Muscle layer of colon (tissue), 2 donors: ENCODE results near the gene PTMA.

Source experiments
- H3K27ac ChIP-seq: one replicate; pipeline ENCODE4 v1.7.0; 2013; ENCODE audit warnings: low read depth, mild to moderate bottlenecking, low read length, moderate library complexity
- H3K27me3 ChIP-seq, 2 donors: one replicate each; pipeline ENCODE4 v1.7.0; 2013; ENCODE audit warnings: low read length in 2 of 2, mild to moderate bottlenecking in 2 of 2; ENCODE audit not compliant: insufficient read depth in 2 of 2, control insufficient read depth in 1 of 2
- H3K36me3 ChIP-seq: one replicate; pipeline ENCODE4 v1.7.0; 2013; ENCODE audit warnings: mild to moderate bottlenecking, low read length; ENCODE audit not compliant: insufficient read depth
- H3K4me1 ChIP-seq: one replicate; pipeline ENCODE4 v1.7.0; 2013; ENCODE audit warnings: mild to moderate bottlenecking, low read length; ENCODE audit not compliant: insufficient read depth
- H3K4me3 ChIP-seq, 2 donors: one replicate each; pipeline ENCODE4 v1.7.0; 2013; ENCODE audit warnings: low read length in 2 of 2, low read depth in 1 of 2, mild to moderate bottlenecking in 1 of 2, moderate library complexity in 1 of 2
- H3K9ac ChIP-seq: one replicate; pipeline ENCODE4 v1.7.0; 2013; ENCODE audit warnings: low read length
- H3K9me3 ChIP-seq: one replicate; pipeline ENCODE4 v1.7.0; 2013; ENCODE audit warnings: mild to moderate bottlenecking, low read length
- donor health status: abdominal sarcoma.
- donor health status: Adenocarcinoma of cecum.

The PTMA gene

DNA sequence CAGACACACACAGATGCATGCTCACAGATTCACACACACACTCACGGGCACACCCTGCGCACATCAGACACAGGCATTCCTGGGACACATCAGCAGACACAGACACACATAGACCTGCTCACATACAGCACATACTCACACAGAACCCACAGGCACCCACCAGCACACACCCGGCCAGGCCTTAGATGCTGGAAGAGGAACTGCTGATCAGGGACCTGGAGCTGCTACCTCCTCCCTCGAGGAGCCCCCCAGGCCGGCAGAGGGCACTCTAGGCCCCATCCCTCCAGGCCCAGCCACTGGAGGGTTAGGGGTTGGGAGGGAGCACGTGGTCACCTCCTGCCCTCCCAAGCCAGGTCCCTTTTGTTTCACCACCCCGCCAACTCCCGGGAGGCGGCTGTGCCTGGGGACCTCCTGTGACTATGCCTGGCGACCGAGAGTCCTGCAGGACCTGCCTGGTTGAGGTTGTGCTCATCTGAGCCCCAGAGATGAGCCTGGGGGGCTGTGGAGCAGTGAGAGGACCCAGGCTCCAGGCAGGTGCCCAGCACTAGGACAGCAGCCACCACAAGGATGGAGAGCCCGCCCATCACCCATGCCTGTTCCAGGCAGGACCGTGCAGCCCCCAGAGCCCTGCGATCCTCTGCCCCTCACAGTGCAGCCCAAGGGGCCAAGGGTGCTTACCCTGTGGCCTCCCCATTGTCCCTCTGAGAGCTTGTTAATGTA, 21.0 kb upstream of the PTMA start:
- peaks cover 4% of the 10 kb centered on the region for H3K4me1 ChIP-seq
- no peaks in the 10 kb centered on the region for H3K36me3 ChIP-seq
- H3K4me3 ChIP-seq, result no peak overlapping the region
- H3K27ac ChIP-seq, result no peak overlapping the region
- no peaks in the 10 kb centered on the region for H3K9me3 ChIP-seq
- no peaks in the 10 kb centered on the region for H3K27me3 ChIP-seq
- H3K9ac ChIP-seq, result no peak overlapping the region

DNA sequence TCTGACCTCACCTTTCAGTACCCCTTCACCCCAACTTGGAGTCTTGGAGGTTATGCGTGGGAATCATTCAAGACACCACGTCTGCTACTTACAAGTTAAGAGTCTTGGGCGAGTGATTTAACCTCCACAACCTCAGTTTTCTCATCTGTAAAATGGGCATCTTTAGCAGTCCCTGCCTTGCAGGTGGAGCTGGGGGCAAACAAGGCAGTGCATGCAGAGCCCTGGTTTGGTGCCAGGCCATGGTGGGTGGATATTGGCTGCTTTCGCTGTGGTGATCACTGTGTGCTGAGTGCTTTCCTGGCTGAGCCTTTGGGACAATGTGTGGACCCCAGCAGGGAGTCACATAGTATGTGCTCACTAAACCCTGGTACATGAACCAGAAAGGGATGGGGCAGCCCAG, 20.4 kb upstream of the PTMA start:
- H3K36me3 ChIP-seq, result no peaks in the 10 kb centered on the region
- no peak overlapping the region for H3K9ac ChIP-seq
- no peak overlapping the region for H3K27ac ChIP-seq
- H3K27me3 ChIP-seq, result no peaks in the 10 kb centered on the region
- peaks cover 4% of the 10 kb centered on the region for H3K4me1 ChIP-seq
- H3K9me3 ChIP-seq, result no peaks in the 10 kb centered on the region
- no peak overlapping the region for H3K4me3 ChIP-seq

DNA sequence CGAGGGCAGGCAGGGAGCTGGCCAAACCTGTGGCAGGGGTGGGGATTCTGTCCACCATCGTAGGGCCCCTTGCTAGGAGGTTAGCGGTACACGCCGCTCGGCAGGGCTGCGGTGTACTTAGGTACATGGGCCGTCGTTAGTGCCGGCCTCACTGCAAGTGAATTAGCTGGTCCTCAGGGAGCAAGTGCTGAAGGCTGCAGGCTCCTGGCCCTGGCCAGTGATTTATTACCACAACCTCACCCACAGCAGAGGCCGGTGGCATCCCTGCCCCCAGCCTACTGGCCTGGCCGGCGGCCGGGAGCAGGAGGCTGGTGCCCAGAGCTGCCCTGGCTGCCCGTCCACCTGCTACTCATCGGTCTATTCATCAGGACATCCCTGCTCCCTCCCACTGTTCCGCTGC, 19.6 kb upstream of the PTMA start:
- no peaks in the 10 kb centered on the region for H3K36me3 ChIP-seq
- no peak overlapping the region for H3K4me3 ChIP-seq
- no peaks in the 10 kb centered on the region for H3K9me3 ChIP-seq
- H3K9ac ChIP-seq, result no peak overlapping the region
- peaks cover 4% of the 10 kb centered on the region for H3K4me1 ChIP-seq
- no peaks in the 10 kb centered on the region for H3K27me3 ChIP-seq
- no peak overlapping the region for H3K27ac ChIP-seq

DNA sequence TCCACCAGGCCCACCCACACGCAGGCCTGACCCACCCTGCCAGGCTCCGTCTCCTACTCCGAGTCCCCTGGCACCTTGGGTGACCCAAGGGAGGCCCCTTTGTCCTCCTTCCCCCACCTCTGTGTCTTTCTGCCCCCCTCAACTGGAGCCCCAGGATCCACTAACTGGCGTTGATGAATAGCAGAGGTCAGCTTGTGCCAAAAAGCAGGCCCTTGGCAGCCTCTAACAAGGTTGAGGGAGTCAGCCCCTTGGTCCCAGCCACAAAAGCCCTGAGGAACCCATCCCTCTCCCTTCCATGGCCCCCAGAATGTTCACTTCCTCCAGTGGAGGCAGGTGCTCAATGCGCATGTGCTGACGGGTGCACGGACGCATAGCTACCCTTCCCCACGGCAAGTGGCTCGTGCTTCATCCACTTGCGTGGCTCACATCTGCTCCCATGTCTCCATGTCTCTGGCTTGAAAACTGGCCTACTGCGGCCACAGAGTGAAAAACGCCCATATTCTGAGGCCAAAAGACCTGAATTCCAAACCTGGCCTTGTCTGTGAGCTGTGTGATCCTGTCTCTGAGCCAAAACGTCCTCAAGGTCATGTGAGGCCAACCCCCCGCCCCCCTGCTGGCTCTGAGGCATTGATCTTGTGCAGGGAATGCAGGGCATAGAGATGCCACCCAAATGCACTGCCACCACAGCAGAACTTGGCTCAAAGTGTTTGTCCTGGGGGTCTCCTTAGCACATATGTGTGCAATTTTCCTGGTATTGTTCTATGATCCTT, 19.0 kb upstream of the PTMA start:
- Histone ChIP-seq H3K4me3 (no peak overlapping the region), H3K27ac (no peak overlapping the region), H3K36me3 (no peaks in the 10 kb centered on the region), H3K9ac (no peak overlapping the region), H3K27me3 (no peaks in the 10 kb centered on the region), H3K4me1 (peaks cover 4% of the 10 kb centered on the region), H3K9me3 (no peaks in the 10 kb centered on the region)

DNA sequence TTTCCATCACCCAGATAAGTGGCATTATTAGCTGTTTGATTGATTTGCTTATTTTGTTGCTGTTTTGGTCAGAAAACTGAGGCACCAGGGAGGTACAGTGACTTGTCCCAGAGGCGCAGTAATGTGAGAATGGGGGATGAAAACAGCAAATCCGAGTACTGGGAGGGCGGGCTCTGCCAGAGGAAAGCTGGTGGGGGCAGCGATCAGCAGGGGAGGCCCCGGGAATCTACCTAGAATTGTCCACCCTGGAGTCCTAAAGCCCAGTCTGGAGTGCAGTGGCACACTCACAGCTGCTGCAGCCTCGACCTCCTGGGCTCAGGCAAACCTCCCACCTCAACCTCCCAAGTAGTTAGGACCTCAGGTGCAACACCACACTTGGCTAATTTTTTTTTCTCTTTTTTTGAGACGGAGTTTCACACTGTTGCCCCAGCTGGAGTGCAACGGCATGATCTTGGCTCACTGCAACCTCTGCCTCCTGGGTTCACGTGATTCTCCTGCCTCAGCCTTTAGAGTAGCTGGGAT, 17.0 kb upstream of the PTMA start:
- peaks cover 4% of the 10 kb centered on the region for H3K4me1 ChIP-seq
- no peaks in the 10 kb centered on the region for H3K9me3 ChIP-seq
- H3K4me3 ChIP-seq, result no peak overlapping the region
- no peaks in the 10 kb centered on the region for H3K27me3 ChIP-seq
- no peak overlapping the region for H3K27ac ChIP-seq
- no peaks in the 10 kb centered on the region for H3K36me3 ChIP-seq
- no peak overlapping the region for H3K9ac ChIP-seq

DNA sequence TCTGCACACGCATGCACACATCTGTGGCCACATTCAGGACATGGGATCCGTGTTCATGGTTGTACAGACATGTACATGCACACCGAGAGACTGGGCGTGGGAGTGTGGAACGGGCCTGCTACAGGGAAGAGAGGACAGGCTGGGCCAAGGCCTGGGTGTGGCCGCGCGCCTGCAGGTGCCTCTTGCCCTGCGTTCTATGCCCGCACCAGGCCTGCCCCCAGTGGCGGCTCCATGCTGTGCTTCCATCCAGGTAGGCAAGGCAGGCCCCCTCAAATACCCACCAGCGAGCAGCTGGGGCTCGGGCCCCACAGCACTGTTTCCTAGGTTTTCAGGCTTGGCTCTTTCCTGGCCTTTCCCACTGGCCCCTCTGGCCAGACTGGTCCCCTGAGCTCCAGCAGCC, 15.5 kb upstream of the PTMA start:
- Histone ChIP-seq H3K4me3 (no peak overlapping the region), H3K9ac (no peak overlapping the region), H3K9me3 (no peaks in the 10 kb centered on the region), H3K27ac (no peak overlapping the region), H3K4me1 (no peaks in the 10 kb centered on the region), H3K27me3 (no peaks in the 10 kb centered on the region), H3K36me3 (no peaks in the 10 kb centered on the region)

DNA sequence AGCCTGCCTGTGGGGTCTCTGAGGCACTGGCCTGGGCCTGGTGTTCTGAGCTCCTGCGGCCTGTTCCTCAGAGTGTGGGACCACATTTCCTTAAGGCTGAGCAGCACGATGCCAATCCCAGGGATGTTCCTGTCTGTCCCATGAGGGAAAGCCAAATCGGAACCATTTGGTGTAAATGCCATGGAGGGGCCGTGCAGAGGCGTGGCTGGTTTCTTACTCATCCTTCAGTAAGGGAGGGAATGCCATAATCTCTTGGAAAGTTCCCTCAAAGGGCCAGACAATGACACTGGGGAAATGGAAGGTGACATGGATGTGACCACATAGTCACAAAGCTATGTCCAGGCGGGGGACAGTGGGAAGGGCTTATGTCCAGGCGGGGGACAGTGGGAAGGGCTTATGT, 14.4 kb upstream of the PTMA start:
- no peak overlapping the region for H3K9ac ChIP-seq
- no peak overlapping the region for H3K4me3 ChIP-seq
- no peaks in the 10 kb centered on the region for H3K9me3 ChIP-seq
- H3K4me1 ChIP-seq, result no peaks in the 10 kb centered on the region
- no peaks in the 10 kb centered on the region for H3K27me3 ChIP-seq
- no peak overlapping the region for H3K27ac ChIP-seq
- no peaks in the 10 kb centered on the region for H3K36me3 ChIP-seq

DNA sequence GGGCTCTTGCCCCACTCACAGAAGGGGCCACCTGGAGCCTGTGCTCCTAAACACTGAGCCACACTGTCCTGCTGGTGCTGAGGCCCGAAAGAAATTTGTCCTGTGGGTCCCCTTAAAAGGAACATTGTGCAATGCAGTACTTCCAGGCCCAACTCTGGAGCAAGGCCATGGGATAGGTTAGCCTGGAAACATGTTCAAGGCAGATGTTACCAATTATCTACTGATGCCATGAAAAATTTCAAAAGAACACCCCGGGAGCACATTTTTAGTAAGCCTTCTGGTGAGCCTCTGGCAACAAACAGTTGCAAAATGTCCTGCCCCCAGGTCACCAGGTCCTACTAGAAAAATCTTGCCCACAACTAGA, 12.3 kb upstream of the PTMA start:
- Histone ChIP-seq H3K4me1 (no peaks in the 10 kb centered on the region), H3K9me3 (no peaks in the 10 kb centered on the region), H3K4me3 (no peak overlapping the region), H3K36me3 (no peaks in the 10 kb centered on the region), H3K27ac (no peak overlapping the region), H3K27me3 (no peaks in the 10 kb centered on the region), H3K9ac (no peak overlapping the region)

DNA sequence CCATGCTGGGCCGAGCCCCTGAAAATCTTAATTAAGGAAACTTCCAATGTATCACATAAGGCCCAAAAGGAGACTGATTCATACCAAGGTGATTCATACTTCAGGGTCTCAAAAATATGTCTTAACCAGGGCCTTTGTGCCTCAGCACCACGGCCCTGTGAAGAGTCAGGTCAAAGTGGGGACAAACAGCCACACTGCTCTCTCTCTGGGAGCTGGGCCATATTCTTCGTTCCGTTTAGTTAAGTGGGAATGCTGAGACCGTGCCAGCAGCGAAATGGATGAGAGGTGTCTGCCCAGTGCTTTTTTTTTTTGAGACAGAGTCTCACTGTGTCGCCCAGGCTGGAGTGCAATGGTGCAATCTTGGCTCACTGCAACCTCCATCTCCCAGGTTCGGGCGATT, 9.3 kb upstream of the PTMA start:
- H3K4me3 ChIP-seq, result no peak overlapping the region
- H3K36me3 ChIP-seq, result no peaks in the 10 kb centered on the region
- H3K4me1 ChIP-seq, result peaks cover 9% of the 10 kb centered on the region
- H3K9me3 ChIP-seq, result no peaks in the 10 kb centered on the region
- no peak overlapping the region for H3K27ac ChIP-seq
- no peak overlapping the region for H3K9ac ChIP-seq
- H3K27me3 ChIP-seq, result no peaks in the 10 kb centered on the region

DNA sequence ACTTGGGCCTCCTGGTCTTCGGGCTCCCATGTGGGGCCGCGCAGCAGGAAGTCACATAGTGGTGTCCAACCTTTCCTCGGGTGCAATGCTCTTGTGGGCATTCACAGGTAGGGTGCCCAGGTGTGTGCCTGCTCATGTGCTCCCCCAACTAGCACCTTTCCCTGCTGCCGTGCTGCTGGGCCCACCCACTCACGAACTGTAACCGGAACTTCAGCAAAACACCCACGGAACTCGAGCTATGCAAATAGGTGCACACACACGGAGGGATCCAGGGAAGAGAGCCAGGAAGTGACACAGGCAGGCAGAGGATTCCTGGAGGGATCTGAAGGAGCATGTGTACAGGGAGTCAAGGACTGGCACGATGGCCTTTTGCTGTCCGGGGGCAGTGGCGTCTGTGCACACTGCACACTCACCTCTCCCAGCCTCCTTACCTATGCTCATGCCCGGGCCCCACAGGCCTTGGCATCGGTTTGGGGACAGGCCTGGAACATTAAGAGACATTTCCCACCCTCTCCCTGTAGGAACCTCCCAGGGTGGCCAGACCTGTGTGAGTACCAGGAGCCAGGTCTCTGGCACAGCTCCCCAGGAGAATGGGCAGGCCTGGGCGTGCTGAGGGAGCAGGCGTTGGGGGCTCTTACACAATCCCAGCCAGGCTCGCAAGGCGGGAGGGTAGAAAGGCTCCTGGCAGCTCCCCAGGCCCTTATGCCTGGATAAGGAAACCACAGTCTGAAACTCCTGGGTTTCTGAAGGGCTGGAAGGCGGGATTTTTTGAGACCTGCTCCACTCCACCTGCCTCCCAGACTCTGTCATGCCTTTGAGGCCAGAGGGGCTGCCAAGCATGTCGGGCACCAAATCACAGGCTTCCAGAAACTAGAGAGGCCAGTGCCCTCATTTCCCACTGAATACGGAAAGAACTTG, 6.6 kb upstream of the PTMA start:
- Histone ChIP-seq H3K27ac (no peak overlapping the region), H3K4me3 (no peak overlapping the region), H3K9me3 (no peaks in the 10 kb centered on the region), H3K9ac (no peak overlapping the region), H3K4me1 (peaks cover 17% of the 10 kb centered on the region), H3K36me3 (no peaks in the 10 kb centered on the region), H3K27me3 (no peaks in the 10 kb centered on the region)

DNA sequence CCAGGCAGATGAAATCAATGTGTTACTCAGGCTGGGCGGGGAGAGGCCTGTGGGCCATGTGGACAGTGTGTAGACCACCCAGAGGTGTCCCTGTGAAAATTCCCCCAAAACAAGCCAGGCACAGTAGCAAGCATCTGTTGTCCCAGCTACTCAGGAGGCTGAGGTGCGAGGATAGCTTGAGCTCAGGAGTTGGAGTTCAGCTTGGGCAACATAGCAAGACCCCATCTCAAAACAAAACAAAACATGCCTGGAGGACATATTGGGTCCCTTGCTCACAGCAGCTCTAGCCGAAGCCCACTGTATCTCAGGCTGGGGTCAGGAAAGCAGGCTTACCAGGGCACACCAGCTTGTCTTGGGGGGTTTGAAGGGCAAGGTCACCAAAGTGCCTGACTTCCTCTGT, 4.3 kb upstream of the PTMA start:
- Histone ChIP-seq H3K4me3 (no peak overlapping the region), H3K27ac (no peak overlapping the region), H3K9ac (no peak overlapping the region), H3K36me3 (no peaks in the 10 kb centered on the region), H3K27me3 (no peaks in the 10 kb centered on the region), H3K4me1 (peaks cover 21% of the 10 kb centered on the region), H3K9me3 (no peaks in the 10 kb centered on the region)
